Activated T-cell treated with anti-CD3 and anti-CD28 coated beads, Interleukin-2, amount 50 U/mL, for 4 hours (primary cell): ENCODE data around the gene CTNNA2. TPM values are rescaled to one million over a fixed set of nuclear protein-coding genes. Genes with fewer than 3 reads are reported as not detected.
A peak's percentile ranks its signal among the peaks of the same experiment; 100 is the strongest.
"Not testable (repeated sequence)": the region's sequence is repeated elsewhere in the genome, so short reads cannot be mapped to it uniquely, and the experiment has no call there.

Experiments used
- ATAC-seq, 2 donors: fragments of 200-7000 bp; cut with Tn5 transposase; one replicate each; pipeline ENCODE4 v1.10.0; 2021
- DNase-seq: peaks from one replicate; pipeline ENCODE4 v3.0.0-alpha.2; 2020
- H3K27me3 Mint-ChIP-seq: one replicate; pipeline ENCODE4 v1.8.0; 2021; ENCODE audit warnings: low read depth, mixed read lengths
- H3K36me3 Mint-ChIP-seq: one replicate; pipeline ENCODE4 v1.8.0; 2022; ENCODE audit warnings: mixed read lengths; ENCODE audit not compliant: insufficient read depth
- H3K4me1 Mint-ChIP-seq: one replicate; pipeline ENCODE4 v1.8.0; 2021; ENCODE audit warnings: low read depth, mixed read lengths
- H3K4me3 Mint-ChIP-seq: one replicate; pipeline ENCODE4 v1.8.0; 2021; ENCODE audit warnings: mild to moderate bottlenecking, moderate library complexity, mixed read lengths
- H3K9me3 Mint-ChIP-seq: one replicate; pipeline ENCODE4 v1.8.0; 2021; ENCODE audit warnings: mixed read lengths
- total RNA-seq, 3 donors: library from RNA; stranded (reverse); gene quantifications; one replicate each; pipeline ENCODE4 v1.2.1, GENCODE V29; 2021

Gene CTNNA2
- total RNA-seq, 3 donors from 2014 or later, result 0.08 TPM; not detected in 2

DNA sequence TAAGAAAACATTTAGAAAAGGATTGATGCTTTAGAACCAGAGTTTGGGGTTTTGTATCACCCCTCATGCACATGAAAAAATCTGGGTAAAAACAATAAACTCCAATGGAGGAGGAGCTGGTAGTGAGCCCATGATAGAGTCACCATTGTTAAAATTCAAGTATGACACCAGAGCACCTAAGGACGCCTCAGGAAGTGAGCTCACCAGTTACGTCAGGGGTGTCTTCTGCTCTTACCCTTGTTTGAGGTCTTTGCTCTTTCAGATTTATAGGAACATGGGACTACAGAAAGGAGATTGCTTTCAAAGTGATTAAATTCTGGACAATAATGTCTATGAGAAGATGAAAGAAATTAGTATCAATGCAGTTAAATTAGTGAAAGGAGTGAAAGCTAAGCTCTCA lies 685.2 kb downstream of the CTNNA2 start:
- Mint-ChIP-seq H3K27me3 (no peaks in the 10 kb centered on the region), H3K9me3 (no peaks in the 10 kb centered on the region), H3K36me3 (no peaks in the 10 kb centered on the region), H3K4me1 (no peaks in the 10 kb centered on the region), H3K4me3 (no peak overlapping the region)
- DNase-seq (no peak), ATAC-seq (no peak)

DNA sequence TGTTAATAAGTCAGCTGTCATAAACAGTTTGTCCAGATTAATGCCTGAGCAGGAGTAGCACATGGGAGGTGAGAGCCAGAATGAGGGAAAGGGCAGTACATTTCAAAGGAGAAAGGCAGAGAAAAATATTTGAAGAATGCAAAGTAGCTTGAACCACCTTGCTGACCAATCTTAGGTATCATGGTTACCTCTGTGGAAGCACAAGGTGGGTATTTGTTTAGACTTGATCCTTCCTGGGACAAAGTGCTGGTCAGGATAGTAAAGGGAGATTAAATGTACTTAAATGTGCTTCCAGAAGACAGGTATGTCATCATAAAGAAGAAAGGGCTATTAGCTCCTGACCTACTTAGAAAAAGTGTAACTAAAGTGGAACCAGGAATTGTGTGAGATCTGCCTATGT lies 686.7 kb downstream of the CTNNA2 start:
- DNase-seq, result no peak
- no peaks in the 10 kb centered on the region for H3K27me3 Mint-ChIP-seq
- peaks cover 4% of the 10 kb centered on the region for H3K9me3 Mint-ChIP-seq
- no peaks in the 10 kb centered on the region for H3K4me1 Mint-ChIP-seq
- ATAC-seq, result no peak
- H3K4me3 Mint-ChIP-seq, result no peak overlapping the region
- H3K36me3 Mint-ChIP-seq, result no peaks in the 10 kb centered on the region

DNA sequence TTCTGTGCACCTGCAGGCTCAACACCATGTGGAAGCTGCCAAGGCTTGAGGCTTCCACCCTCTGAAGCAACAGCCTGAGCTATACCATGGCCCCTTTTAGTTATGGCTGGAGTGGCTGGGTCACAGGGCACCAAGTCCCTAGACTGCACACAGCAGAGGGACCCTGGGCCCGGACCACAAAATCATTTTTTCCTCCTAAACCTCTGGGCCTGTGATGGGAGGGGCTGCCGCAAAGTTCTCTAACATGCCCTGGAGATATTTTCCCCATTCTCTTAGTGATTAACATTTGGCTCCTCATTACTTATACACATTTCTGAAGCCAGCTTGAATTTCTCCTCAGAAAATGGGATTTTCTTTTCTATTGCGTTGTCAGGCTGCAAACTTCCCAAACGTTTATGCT lies 691.1 kb downstream of the CTNNA2 start:
- H3K4me1 Mint-ChIP-seq, ATAC-seq, H3K36me3 Mint-ChIP-seq, DNase-seq, H3K27me3 Mint-ChIP-seq, H3K4me3 Mint-ChIP-seq: not testable (repeated sequence)
- peaks cover 20% of the 10 kb centered on the region for H3K9me3 Mint-ChIP-seq

DNA sequence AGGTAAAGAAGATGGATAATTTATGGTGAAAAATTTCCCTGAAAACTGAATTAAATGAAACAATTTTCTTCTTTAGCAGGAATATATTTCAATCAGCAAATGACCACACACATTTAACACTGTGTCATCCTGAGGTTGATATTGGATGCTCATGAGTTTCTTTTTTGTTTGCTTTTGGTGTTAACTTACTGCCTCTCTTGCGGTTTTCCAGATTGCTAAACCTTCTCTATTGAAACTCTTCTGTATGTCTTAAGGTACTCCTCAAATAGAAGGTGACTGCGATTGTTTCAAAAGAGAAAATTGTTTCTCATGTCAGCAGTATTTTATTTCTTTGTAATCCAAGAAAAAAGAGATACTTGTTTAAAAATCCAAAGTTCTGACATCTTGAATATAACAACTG lies 692.6 kb downstream of the CTNNA2 start:
- H3K9me3 Mint-ChIP-seq, result peaks cover 20% of the 10 kb centered on the region
- ATAC-seq (no peak), DNase-seq (no peak)
- no peaks in the 10 kb centered on the region for H3K4me1 Mint-ChIP-seq
- no peak overlapping the region for H3K4me3 Mint-ChIP-seq
- H3K36me3 Mint-ChIP-seq, result no peaks in the 10 kb centered on the region
- no peaks in the 10 kb centered on the region for H3K27me3 Mint-ChIP-seq

DNA sequence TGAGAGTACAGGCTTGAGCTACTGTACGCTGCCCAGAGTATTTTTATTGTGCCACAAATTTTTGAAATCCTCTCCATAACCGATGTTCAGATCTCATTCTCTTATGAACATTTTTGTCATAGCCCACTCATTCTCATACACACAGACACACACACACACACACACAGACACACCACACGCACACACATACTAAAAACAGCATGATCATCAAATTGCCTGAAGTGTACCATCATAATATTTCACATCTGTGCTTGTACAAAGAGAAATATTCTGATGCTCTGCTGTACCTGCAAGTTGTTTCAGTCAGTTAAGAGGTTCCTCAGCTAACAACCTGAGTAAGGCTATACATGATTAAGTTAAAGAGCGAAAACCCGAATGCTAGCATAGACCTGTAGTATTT lies 696.6 kb downstream of the CTNNA2 start:
- DNase-seq, result no peak
- Mint-ChIP-seq H3K4me1 (no peaks in the 10 kb centered on the region), H3K27me3 (no peaks in the 10 kb centered on the region), H3K36me3 (no peaks in the 10 kb centered on the region), H3K9me3 (peaks cover 16% of the 10 kb centered on the region), H3K4me3 (no peak overlapping the region)
- ATAC-seq, result no peak

DNA sequence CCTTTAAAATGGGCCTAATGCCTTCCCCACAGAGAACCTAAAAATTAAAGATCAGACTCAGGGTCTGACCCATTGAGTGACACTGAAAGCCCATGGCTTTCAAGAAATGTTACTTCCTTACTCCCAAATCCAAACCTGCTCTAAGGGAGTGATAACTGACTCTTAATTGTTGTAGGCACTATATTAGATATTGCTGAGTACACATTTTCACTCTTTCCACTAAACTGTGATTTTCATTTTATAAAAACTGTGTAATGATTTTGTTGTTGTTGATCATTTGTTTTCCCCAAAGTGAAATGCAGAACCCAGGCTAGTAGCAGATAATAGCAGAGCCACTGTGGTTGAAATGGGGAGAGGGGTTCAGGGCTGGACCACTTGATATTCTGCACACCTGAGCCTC lies 704.6 kb downstream of the CTNNA2 start:
- Mint-ChIP-seq H3K9me3 (peaks cover 12% of the 10 kb centered on the region), H3K36me3 (no peaks in the 10 kb centered on the region), H3K4me3 (no peak overlapping the region), H3K27me3 (no peaks in the 10 kb centered on the region), H3K4me1 (no peaks in the 10 kb centered on the region)
- no peak for DNase-seq
- no peak for ATAC-seq

DNA sequence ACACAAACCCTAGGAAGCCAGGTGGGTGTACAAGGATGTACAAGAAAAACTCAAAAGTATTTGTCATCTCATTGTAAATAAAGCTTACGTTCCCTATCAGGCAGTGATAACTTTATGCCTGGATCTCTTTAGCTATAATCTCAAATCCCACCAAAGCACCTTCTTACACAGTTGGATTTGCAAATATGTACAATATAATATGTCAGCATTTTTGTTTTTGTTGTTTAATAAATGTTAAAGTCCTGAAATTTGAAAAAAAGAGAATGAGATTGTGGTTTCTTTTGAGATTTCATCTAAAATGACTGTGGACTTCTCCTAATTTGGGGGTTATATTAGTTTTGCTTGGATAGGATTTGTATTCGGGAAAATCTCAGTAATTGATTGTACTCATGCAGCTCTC lies 709.8 kb downstream of the CTNNA2 start:
- H3K36me3 Mint-ChIP-seq, result no peaks in the 10 kb centered on the region
- peaks cover 19% of the 10 kb centered on the region for H3K9me3 Mint-ChIP-seq
- H3K27me3 Mint-ChIP-seq, result no peaks in the 10 kb centered on the region
- ATAC-seq (no peak), DNase-seq (no peak)
- no peaks in the 10 kb centered on the region for H3K4me1 Mint-ChIP-seq
- H3K4me3 Mint-ChIP-seq, result no peak overlapping the region

DNA sequence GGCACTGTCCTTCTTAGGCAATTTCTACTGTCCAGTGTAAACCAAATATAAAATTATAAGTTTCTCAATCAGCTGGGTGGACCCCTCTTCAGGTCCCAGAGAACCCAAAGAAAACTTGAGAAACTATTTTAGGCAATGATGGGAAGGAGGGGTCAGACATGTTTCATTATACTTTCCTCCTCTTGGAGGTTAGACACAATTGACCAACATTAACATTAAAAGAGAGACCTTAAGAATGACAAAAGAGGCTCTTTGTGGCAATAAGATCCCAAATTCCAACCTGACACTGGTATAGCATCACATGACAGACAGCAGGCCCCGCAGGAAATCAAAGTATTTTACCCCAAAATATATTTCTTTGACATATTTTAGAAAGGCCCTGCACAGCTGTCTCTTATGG lies 718.6 kb downstream of the CTNNA2 start:
- Mint-ChIP-seq H3K9me3 (peaks cover 12% of the 10 kb centered on the region), H3K36me3 (no peaks in the 10 kb centered on the region), H3K4me3 (no peak overlapping the region), H3K27me3 (no peaks in the 10 kb centered on the region), H3K4me1 (no peaks in the 10 kb centered on the region)
- ATAC-seq (no peak), DNase-seq (no peak)

DNA sequence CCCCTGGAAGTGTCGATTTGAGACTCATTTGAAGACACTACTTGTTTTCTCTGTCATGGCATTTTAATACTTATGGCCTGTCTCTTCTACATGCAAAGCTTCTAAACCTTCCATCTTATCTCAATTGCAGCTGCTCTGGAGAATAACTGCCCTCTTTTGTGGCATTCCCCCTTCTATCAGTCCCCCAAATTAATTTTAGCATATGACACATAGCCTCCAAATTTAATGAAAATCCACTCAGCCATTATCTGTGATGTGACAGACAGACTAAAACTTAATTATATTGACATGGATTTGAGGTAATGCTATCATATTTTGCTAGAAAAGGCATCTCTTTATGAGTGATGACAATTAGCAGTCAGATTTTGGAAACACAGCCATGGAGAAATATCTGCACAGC lies 720.5 kb downstream of the CTNNA2 start:
- Mint-ChIP-seq H3K9me3 (peaks cover 4% of the 10 kb centered on the region), H3K4me1 (no peaks in the 10 kb centered on the region), H3K27me3 (no peaks in the 10 kb centered on the region), H3K36me3 (no peaks in the 10 kb centered on the region), H3K4me3 (no peak overlapping the region)
- ATAC-seq, result no peak
- no peak for DNase-seq

DNA sequence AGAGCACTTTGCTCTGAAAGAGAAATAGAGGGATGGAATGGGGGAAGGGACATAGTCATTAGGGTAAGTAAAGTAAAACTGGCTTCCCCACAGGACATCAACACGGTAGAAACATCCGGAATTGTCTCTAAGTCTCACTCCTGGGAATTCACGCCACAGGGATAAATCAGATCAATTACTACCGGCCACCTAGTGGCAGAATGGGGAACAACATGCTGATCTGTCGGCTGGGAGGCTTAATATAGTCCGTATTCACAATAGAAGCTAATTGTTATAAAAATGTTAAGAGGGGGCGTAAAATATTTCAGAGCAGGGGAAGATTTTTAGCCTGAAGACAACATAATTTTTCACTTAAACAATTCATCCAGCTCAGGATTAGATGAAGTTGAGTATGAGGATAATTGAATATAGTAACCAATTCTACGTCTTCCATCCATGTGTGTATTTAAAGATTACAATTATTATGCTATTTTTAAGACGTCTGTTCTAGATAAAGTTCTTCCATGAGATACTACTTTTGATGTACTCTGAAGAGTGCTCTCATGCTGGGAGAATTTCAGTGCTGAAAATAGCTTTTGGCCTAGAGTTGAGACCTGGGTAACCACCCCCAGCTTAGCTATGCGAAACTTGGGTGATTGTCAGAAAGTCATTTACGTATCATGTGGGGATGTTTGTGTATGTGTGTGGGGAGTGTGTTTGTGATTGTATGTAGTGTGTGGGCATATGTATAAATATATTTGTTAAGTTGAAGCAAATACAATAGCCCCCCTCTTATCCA lies 726.0 kb downstream of the CTNNA2 start:
- no peaks in the 10 kb centered on the region for H3K36me3 Mint-ChIP-seq
- H3K4me3 Mint-ChIP-seq, result no peak overlapping the region
- H3K4me1 Mint-ChIP-seq, result no peaks in the 10 kb centered on the region
- H3K9me3 Mint-ChIP-seq, result peaks cover 8% of the 10 kb centered on the region
- DNase-seq, result no peak
- no peaks in the 10 kb centered on the region for H3K27me3 Mint-ChIP-seq
- ATAC-seq, result no peak

DNA sequence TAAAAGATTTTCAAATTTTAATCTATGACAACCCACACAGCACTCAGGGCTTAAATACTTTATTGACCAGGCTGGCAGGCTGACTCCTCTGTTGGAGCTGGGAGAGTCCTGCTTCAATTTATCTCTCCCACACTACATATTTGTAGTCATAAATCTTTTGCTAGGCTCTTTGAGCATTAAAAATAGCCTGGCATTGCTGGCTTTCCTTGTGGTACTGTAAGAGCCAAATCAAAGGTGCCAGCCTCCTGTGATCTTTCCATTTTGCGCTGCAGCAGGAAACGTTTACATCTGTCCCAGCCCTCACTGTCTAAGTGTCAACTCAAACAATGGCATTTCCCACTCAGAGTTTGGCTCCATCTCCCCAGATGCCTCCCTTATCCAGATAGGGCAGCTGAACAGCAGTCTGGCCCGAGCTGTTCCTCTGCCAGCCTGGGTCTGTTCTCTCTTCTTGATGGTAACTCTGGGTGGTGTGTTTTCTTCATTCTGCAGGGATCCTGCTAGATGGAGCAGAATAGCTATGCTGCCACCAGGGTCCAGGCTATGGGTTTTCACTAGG lies 729.6 kb downstream of the CTNNA2 start:
- Mint-ChIP-seq H3K27me3 (no peaks in the 10 kb centered on the region), H3K4me3 (no peak overlapping the region), H3K9me3 (peaks cover 3% of the 10 kb centered on the region), H3K4me1 (peaks cover 3% of the 10 kb centered on the region), H3K36me3 (no peaks in the 10 kb centered on the region)
- no peak for ATAC-seq
- no peak for DNase-seq

DNA sequence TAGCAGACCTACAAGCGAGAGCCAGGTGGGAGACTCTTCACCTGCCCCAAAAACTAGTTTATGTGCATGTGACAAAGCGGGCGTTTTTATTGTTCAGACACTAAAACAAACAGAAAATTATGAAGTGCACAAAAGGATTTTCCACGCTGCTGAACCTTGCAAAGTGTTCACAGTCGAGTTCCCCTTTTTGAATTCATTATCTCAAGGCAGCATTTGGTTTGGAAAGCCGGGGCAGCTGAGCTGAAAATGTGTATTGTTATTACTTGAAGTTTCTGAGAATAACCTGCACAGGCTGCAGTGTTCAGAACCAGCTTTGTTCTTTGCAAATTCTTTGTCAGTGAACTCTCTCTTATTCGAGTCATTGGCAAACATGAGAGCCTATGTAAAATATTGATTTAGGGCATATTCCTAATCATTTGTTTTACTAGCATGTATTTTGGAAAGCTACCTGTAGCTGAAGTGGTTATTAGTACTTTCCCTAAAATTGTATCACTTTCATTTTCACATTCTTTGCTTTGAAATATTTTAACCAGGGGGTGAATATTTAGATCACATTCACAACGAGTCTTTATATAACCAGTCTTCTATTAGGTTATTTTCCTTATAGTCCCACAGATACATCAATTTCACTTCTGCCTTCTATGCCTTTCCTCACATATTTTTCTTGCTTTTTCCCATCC lies 732.2 kb downstream of the CTNNA2 start:
- Mint-ChIP-seq H3K4me3 (peak overlapping the region; percentile 0), H3K27me3 (no peaks in the 10 kb centered on the region)
- ATAC-seq, result no peak

DNA sequence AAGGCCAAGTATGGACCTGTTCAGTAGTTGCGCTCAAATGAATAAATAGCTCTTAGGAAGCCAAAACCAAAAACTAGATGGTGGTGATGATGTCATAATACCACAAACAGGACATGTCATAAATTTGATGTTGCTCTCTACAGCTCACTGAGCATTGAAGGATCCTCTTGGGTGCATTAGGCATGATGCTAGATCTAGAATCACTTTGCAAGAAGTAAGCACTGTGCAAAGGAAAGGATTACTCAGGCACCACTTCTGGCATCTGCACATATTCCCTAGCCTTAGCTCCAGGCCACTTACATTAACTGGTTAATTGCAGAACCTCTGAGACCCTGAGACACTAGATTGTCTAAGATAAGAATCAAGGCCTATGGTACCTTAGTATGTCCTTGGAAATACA lies 733.7 kb downstream of the CTNNA2 start:
- no peak for DNase-seq
- Mint-ChIP-seq H3K9me3 (no peaks in the 10 kb centered on the region), H3K4me3 (no peak overlapping the region), H3K27me3 (no peaks in the 10 kb centered on the region), H3K4me1 (peaks cover 3% of the 10 kb centered on the region), H3K36me3 (no peaks in the 10 kb centered on the region)
- ATAC-seq, result no peak

More for the DNA sequence above, 732.2 kb downstream of the CTNNA2 start:
- H3K36me3 Mint-ChIP-seq, result no peaks in the 10 kb centered on the region
- peaks cover 3% of the 10 kb centered on the region for H3K4me1 Mint-ChIP-seq
- H3K9me3 Mint-ChIP-seq, result no peaks in the 10 kb centered on the region
- no peak for DNase-seq

DNA sequence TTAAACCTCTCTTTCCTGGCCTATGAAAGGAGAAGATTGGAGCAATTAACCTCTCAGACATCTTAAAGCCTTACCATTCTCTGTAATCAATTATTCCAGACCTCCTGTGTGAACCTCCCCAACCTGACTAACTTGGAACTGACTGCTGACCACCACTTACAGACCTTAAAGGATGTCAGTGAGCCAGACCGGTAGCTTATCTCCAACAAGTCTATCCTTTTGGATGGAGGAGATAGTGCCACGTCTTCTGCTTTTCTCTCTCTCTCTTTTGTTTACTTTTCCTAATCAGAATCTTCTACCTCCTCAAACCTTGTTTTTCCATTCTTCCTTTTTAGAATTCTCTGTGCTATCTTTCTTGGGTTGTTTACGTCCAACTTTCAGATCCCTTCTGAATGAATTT lies 734.5 kb downstream of the CTNNA2 start:
- Mint-ChIP-seq H3K36me3 (no peaks in the 10 kb centered on the region), H3K4me1 (peaks cover 3% of the 10 kb centered on the region), H3K4me3 (no peak overlapping the region), H3K9me3 (no peaks in the 10 kb centered on the region), H3K27me3 (no peaks in the 10 kb centered on the region)
- DNase-seq (no peak), ATAC-seq (no peak)

DNA sequence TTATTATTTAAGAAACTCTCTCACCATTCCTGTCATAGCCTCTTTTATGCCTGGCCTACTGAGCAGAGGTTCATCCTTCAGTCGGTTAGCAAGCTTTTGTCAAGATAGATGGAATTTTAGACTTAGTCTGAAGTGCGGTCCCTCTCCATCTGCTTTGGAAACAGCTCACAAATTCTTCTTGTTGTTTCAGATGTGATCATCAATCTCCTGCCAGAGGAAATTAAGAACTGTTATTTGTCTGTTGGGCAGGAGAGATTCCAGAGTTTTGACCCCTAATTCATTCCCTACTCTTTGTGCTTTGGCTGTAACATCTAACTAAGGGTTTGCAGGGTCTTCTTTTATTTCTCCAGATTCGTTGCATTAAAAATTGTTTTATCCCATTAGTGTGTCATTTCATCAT lies 735.3 kb downstream of the CTNNA2 start:
- no peak for DNase-seq
- Mint-ChIP-seq H3K4me1 (peaks cover 3% of the 10 kb centered on the region), H3K4me3 (no peak overlapping the region), H3K9me3 (no peaks in the 10 kb centered on the region), H3K27me3 (no peaks in the 10 kb centered on the region), H3K36me3 (no peaks in the 10 kb centered on the region)
- ATAC-seq, result no peak
